PFSK-1 (cell line): ENCODE measurements around the gene TMOD3.

Experiments
- FOXP2 ChIP-seq: optimal IDR thresholded peaks from 2 replicates; pipeline ENCODE3; 2011; ENCODE audit warnings: borderline replicate concordance, control low read depth, inconsistent platforms; ENCODE audit not compliant: insufficient read depth; ENCODE audit errors: extremely low read length, extremely low read depth
- POLR2AphosphoS5 ChIP-seq: IDR thresholded peaks from 2 replicates; pipeline ENCODE4 v1.6.1; 2012; ENCODE audit warnings: low read depth, mild to moderate bottlenecking, control low read depth, low read length, moderate library complexity
- REST ChIP-seq, 2 experiments: IDR thresholded peaks; 2 replicates each; pipeline versions ENCODE4 v1.6.1 to v1.8.0; 2011 to 2012; ENCODE audit warnings: low read depth in 2 of 2, low read length in 2 of 2, control low read depth in 1 of 2, inconsistent platforms in 1 of 2, mild to moderate bottlenecking in 1 of 2, moderate library complexity in 1 of 2; ENCODE audit not compliant: insufficient read depth in 1 of 2
- SIN3A ChIP-seq: IDR thresholded peaks from 2 replicates; pipeline ENCODE4 v1.6.1; 2012; ENCODE audit warnings: mild to moderate bottlenecking, low read length, moderate library complexity, borderline replicate concordance; ENCODE audit not compliant: insufficient read depth
- TAF1 ChIP-seq: IDR thresholded peaks from 2 replicates; pipeline ENCODE4 v1.6.1; 2012; ENCODE audit warnings: low read length, control low read depth, borderline replicate concordance; ENCODE audit not compliant: insufficient read depth

Gene TMOD3

GRCh38 chr15:51932161-51932560 is 102.7 kb downstream of the TMOD3 start:
- no peak for TF ChIP-seq FOXP2
- no peak for TF ChIP-seq TAF1
- TF ChIP-seq REST (IDR thresholded peaks at IDR 0.05; ENCODE audit: insufficient read depth in 1 of 2, low read depth in 2 of 2, low read length in 2 of 2) = no peak
- TF ChIP-seq POLR2AphosphoS5 = no peak
- TF ChIP-seq SIN3A = no peak

- TF ChIP-seq TAF1 (no peak), FOXP2 (no peak), REST (IDR thresholded peaks at IDR 0.05; ENCODE audit: insufficient read depth in 1 of 2, low read depth in 2 of 2, low read length in 2 of 2) (no peak), SIN3A (no peak), POLR2AphosphoS5 (no peak)
Observed at GRCh38 chr15:51935466-51936104, 106.1 kb downstream of the TMOD3 start.

- TF ChIP-seq REST (IDR thresholded peaks at IDR 0.05; ENCODE audit: insufficient read depth in 1 of 2, low read depth in 2 of 2, low read length in 2 of 2) (no peak), FOXP2 (no peak)
Observed at GRCh38 chr15:51936105-51936478, 106.6 kb downstream of the TMOD3 start.

GRCh38 chr15:51938286-51938685 is 108.8 kb downstream of the TMOD3 start:
- TF ChIP-seq REST (IDR thresholded peaks at IDR 0.05; ENCODE audit: insufficient read depth in 1 of 2, low read depth in 2 of 2, low read length in 2 of 2) (no peak), TAF1 (no peak), SIN3A (no peak), FOXP2 (no peak), POLR2AphosphoS5 (no peak)

- no peak for TF ChIP-seq POLR2AphosphoS5
- no peak for TF ChIP-seq SIN3A
- TF ChIP-seq REST (IDR thresholded peaks at IDR 0.05; ENCODE audit: insufficient read depth in 1 of 2, low read depth in 2 of 2, low read length in 2 of 2) = no peak
- no peak for TF ChIP-seq TAF1
- TF ChIP-seq FOXP2 = no peak
Observed at GRCh38 chr15:51939216-51939615, 109.8 kb downstream of the TMOD3 start.
